ENCODE results near the gene GNGT1. TPM values are rescaled to one million over a fixed set of nuclear protein-coding genes. Genes with fewer than 3 reads are reported as not detected.

Gene GNGT1
- total RNA-seq, 1 donor from 2014 or later = not detected

DNA sequence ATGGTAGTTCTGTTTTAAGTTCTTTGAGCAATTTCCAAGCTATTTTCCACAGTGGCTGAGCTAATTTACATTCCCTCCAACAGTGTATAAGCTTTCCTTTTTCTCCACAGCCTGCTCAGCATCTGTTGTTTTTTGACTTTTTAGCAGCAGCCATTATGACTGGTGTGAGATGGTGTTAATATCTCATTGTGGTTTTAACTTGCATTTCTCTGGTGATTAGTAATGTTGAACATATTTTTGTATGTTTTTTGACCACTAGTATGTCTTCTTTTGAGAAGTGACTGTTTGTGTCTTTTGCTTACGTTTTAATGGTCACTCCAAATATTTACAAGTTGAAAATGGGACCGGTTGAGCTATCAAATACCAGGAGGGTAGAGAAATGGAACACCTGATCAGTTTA, 35.6 kb downstream of the GNGT1 start:
- DNase-seq (ENCODE audit: low spot score) = no peak
- Histone ChIP-seq H3K79me2 (ENCODE audit: low read depth) (no peaks in the 10 kb centered on the region), H3F3A (ENCODE audit: low read depth) (no peaks in the 10 kb centered on the region), H3K9me3 (ENCODE audit: low read depth) (no peaks in the 10 kb centered on the region), H3K4me2 (no peak overlapping the region), H3K4me1 (no peaks in the 10 kb centered on the region), H3K36me3 (no peaks in the 10 kb centered on the region), H3K4me3 (no peak overlapping the region), H3K9ac (no peak overlapping the region), H2AFZ (replicated peaks) (no peak overlapping the region), H3K27me3 (no peaks in the 10 kb centered on the region), H4K20me1 (ENCODE audit: low read depth) (no peaks in the 10 kb centered on the region), H3K27ac (no peak overlapping the region)
- TF ChIP-seq EZH2phosphoT487 (IDR thresholded peaks at IDR 0.05) (no peak), EZH2 (IDR thresholded peaks at IDR 0.05) (no peak), CTCF (IDR thresholded peaks at IDR 0.05) (no peak)
- H3K27me3 Mint-ChIP-seq (ENCODE audit: insufficient read depth, low read depth) = peaks cover 3% of the 10 kb centered on the region
- peaks cover 2% of the 10 kb centered on the region for H3K9me3 Mint-ChIP-seq
- peaks cover 2% of the 10 kb centered on the region for H3K4me1 Mint-ChIP-seq
- no peak overlapping the region for H3K4me3 Mint-ChIP-seq
- H3K27ac Mint-ChIP-seq = no peak overlapping the region
- H3K36me3 Mint-ChIP-seq = no peaks in the 10 kb centered on the region

GRCh38 chr7:93943816-93944540, 37.6 kb downstream of the GNGT1 start:
- Histone ChIP-seq H3K27me3 (no peaks in the 10 kb centered on the region), H3K79me2 (ENCODE audit: low read depth) (no peaks in the 10 kb centered on the region), H3F3A (ENCODE audit: low read depth) (no peaks in the 10 kb centered on the region), H3K27ac (no peak overlapping the region), H3K9me3 (ENCODE audit: low read depth) (no peaks in the 10 kb centered on the region), H3K4me1 (no peaks in the 10 kb centered on the region), H3K36me3 (no peaks in the 10 kb centered on the region), H3K9ac (no peak overlapping the region), H2AFZ (replicated peaks) (no peak overlapping the region), H3K4me3 (no peak overlapping the region), H3K4me2 (no peak overlapping the region), H4K20me1 (ENCODE audit: low read depth) (no peaks in the 10 kb centered on the region)
- Mint-ChIP-seq H3K36me3 (no peaks in the 10 kb centered on the region), H3K27me3 (ENCODE audit: insufficient read depth, low read depth) (peaks cover 3% of the 10 kb centered on the region), H3K9me3 (no peaks in the 10 kb centered on the region), H3K27ac (no peak overlapping the region), H3K4me1 (peaks cover 2% of the 10 kb centered on the region), H3K4me3 (no peak overlapping the region)
- DNase-seq (ENCODE audit: low spot score) = no peak
- no peak for TF ChIP-seq CTCF (IDR thresholded peaks at IDR 0.05)
- TF ChIP-seq EZH2 (IDR thresholded peaks at IDR 0.05) = no peak
- no peak for TF ChIP-seq EZH2phosphoT487 (IDR thresholded peaks at IDR 0.05)

- Histone ChIP-seq H4K20me1 (ENCODE audit: low read depth) (no peaks in the 10 kb centered on the region), H3K27me3 (no peaks in the 10 kb centered on the region), H3K9ac (no peak overlapping the region), H3K9me3 (ENCODE audit: low read depth) (no peaks in the 10 kb centered on the region), H2AFZ (replicated peaks) (no peak overlapping the region), H3K4me2 (no peak overlapping the region), H3K4me1 (no peaks in the 10 kb centered on the region), H3K4me3 (no peak overlapping the region), H3K79me2 (ENCODE audit: low read depth) (no peaks in the 10 kb centered on the region), H3K27ac (no peak overlapping the region), H3F3A (ENCODE audit: low read depth) (no peaks in the 10 kb centered on the region), H3K36me3 (no peaks in the 10 kb centered on the region)
- H3K36me3 Mint-ChIP-seq = no peaks in the 10 kb centered on the region
- H3K27me3 Mint-ChIP-seq (ENCODE audit: insufficient read depth, low read depth) = peaks cover 2% of the 10 kb centered on the region
- H3K27ac Mint-ChIP-seq = no peak overlapping the region
- DNase-seq (ENCODE audit: low spot score) = no peak
- H3K4me1 Mint-ChIP-seq = no peaks in the 10 kb centered on the region
- no peak overlapping the region for H3K4me3 Mint-ChIP-seq
- TF ChIP-seq CTCF (IDR thresholded peaks at IDR 0.05) (no peak), EZH2phosphoT487 (IDR thresholded peaks at IDR 0.05) (no peak), EZH2 (IDR thresholded peaks at IDR 0.05) (no peak)
- no peaks in the 10 kb centered on the region for H3K9me3 Mint-ChIP-seq
These were observed 38.3 kb downstream of the GNGT1 start for GRCh38 chr7:93944673-93945072.

Data from neural progenitor cell (in vitro differentiated cells).